PFSK-1 (cell line): ENCODE measurements around the gene TSPAN33.

Experiments used
- FOXP2 ChIP-seq: optimal IDR thresholded peaks from 2 replicates; pipeline ENCODE3; 2011; ENCODE audit warnings: borderline replicate concordance, control low read depth, inconsistent platforms; ENCODE audit not compliant: insufficient read depth; ENCODE audit errors: extremely low read length, extremely low read depth
- POLR2AphosphoS5 ChIP-seq: IDR thresholded peaks from 2 replicates; pipeline ENCODE4 v1.6.1; 2012; ENCODE audit warnings: low read depth, mild to moderate bottlenecking, control low read depth, low read length, moderate library complexity
- SIN3A ChIP-seq: IDR thresholded peaks from 2 replicates; pipeline ENCODE4 v1.6.1; 2012; ENCODE audit warnings: mild to moderate bottlenecking, low read length, moderate library complexity, borderline replicate concordance; ENCODE audit not compliant: insufficient read depth
- TAF1 ChIP-seq: IDR thresholded peaks from 2 replicates; pipeline ENCODE4 v1.6.1; 2012; ENCODE audit warnings: low read length, control low read depth, borderline replicate concordance; ENCODE audit not compliant: insufficient read depth
- TF ChIP-seq, protein P1 (sequence below), 2 experiments: IDR thresholded peaks; 2 replicates each; pipeline versions ENCODE4 v1.6.1 to v1.8.0; 2011 to 2012; ENCODE audit warnings: low read depth in 2 of 2, low read length in 2 of 2, control low read depth in 1 of 2, inconsistent platforms in 1 of 2, mild to moderate bottlenecking in 1 of 2, moderate library complexity in 1 of 2; ENCODE audit not compliant: insufficient read depth in 1 of 2

Gene TSPAN33

DNA sequence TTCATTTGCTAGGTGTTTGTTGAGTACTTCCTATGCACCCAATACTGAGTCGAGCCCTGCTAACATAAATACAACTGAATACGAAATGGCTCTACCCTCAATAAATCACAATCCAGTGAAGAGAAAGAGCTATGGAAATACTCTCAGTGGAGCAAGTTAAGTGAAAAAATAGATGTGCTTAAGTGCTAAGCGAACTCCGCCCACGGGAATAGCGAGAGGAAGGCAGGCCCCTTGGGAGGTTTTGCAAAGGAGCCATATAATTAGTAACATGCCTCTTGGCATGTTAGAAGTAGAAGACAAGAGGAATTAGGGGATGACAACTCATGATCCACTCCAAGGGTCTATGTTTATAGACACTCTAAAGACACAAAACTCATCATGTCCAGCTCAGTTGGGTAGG is 42.8 kb upstream of the TSPAN33 start:
- TF ChIP-seq, protein P1, sequence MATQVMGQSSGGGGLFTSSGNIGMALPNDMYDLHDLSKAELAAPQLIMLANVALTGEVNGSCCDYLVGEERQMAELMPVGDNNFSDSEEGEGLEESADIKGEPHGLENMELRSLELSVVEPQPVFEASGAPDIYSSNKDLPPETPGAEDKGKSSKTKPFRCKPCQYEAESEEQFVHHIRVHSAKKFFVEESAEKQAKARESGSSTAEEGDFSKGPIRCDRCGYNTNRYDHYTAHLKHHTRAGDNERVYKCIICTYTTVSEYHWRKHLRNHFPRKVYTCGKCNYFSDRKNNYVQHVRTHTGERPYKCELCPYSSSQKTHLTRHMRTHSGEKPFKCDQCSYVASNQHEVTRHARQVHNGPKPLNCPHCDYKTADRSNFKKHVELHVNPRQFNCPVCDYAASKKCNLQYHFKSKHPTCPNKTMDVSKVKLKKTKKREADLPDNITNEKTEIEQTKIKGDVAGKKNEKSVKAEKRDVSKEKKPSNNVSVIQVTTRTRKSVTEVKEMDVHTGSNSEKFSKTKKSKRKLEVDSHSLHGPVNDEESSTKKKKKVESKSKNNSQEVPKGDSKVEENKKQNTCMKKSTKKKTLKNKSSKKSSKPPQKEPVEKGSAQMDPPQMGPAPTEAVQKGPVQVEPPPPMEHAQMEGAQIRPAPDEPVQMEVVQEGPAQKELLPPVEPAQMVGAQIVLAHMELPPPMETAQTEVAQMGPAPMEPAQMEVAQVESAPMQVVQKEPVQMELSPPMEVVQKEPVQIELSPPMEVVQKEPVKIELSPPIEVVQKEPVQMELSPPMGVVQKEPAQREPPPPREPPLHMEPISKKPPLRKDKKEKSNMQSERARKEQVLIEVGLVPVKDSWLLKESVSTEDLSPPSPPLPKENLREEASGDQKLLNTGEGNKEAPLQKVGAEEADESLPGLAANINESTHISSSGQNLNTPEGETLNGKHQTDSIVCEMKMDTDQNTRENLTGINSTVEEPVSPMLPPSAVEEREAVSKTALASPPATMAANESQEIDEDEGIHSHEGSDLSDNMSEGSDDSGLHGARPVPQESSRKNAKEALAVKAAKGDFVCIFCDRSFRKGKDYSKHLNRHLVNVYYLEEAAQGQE (IDR thresholded peaks at IDR 0.05; ENCODE audit: insufficient read depth in 1 of 2, low read depth in 2 of 2, low read length in 2 of 2), result no peak
- TF ChIP-seq FOXP2 (no peak), POLR2AphosphoS5 (no peak), SIN3A (no peak), TAF1 (no peak)

DNA sequence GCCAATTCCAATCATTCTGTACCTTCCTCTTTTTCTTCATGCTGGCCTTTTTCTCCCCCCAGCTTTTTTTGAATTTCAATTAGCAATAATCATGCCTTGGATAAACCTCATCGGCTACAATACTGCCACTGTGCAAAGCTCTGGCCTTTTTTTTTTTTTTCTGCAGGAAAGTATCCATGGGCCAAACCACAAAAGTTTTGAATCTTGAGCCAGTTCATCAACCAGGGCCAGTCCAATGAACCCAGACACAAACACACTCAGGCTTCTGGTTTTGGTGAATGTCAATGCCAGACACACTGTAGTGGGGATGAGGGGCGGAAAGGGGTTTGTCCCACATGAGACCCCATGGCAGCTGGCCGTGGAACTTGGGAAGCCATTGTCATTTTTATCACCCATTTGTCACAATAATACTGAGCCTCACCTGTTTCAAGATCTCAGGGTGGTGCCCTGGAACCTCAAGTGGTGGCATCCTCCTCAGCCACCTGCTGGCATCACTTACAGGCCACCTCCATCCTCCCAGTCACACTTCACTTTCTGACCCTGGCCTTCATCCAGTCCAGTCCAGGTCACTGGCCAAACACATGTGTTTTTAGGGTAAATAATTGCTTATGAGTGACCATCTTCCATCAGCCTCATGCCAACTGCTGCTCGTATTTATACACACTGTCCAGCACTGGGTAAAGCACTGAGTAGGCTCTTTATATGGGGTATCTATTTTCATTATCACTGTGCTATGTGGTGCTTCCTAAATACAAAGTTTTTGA is 40.8 kb upstream of the TSPAN33 start:
- TF ChIP-seq TAF1, result no peak
- no peak for TF ChIP-seq FOXP2
- TF ChIP-seq POLR2AphosphoS5, result no peak
- TF ChIP-seq, protein P1 (IDR thresholded peaks at IDR 0.05; ENCODE audit: insufficient read depth in 1 of 2, low read depth in 2 of 2, low read length in 2 of 2), result no peak
- TF ChIP-seq SIN3A, result no peak

DNA sequence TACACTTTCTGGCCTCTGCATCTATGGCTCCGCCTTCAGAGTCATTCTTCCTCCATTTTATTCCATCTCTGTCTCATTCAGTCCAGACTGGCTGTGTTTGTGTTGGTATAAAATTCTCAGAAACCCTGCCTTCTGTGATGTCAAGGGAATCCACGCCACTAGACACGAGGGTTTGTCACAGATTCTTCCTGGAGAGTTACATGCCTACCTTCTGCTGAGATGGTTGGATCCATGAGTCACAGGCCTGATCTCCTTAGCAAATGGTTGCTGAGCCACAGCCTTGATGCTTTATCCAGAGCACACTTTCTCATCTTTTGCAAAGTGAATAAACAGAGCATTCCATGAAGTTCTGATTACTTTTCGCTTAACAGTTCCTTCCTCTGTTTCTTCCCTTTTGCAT is 35.9 kb upstream of the TSPAN33 start:
- no peak for TF ChIP-seq TAF1
- TF ChIP-seq, protein P1 (IDR thresholded peaks at IDR 0.05; ENCODE audit: insufficient read depth in 1 of 2, low read depth in 2 of 2, low read length in 2 of 2), result no peak
- TF ChIP-seq SIN3A, result no peak
- no peak for TF ChIP-seq FOXP2
- TF ChIP-seq POLR2AphosphoS5, result no peak

- TF ChIP-seq, protein P1 (IDR thresholded peaks at IDR 0.05; ENCODE audit: insufficient read depth in 1 of 2, low read depth in 2 of 2, low read length in 2 of 2), result no peak
These were observed 34.1 kb upstream of the TSPAN33 start for GRCh38 chr7:129110258-129110981.
